GM19193 (cell line): ENCODE data around the gene NOSIP.

Experiments
- POLR2A ChIP-seq: IDR thresholded peaks from 4 replicates; pipeline ENCODE4 v1.6.1; 2011; ENCODE audit not compliant: insufficient read depth, insufficient read length; ENCODE audit errors: extremely low read depth

Gene NOSIP, protein sequence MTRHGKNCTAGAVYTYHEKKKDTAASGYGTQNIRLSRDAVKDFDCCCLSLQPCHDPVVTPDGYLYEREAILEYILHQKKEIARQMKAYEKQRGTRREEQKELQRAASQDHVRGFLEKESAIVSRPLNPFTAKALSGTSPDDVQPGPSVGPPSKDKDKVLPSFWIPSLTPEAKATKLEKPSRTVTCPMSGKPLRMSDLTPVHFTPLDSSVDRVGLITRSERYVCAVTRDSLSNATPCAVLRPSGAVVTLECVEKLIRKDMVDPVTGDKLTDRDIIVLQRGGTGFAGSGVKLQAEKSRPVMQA

DNA sequence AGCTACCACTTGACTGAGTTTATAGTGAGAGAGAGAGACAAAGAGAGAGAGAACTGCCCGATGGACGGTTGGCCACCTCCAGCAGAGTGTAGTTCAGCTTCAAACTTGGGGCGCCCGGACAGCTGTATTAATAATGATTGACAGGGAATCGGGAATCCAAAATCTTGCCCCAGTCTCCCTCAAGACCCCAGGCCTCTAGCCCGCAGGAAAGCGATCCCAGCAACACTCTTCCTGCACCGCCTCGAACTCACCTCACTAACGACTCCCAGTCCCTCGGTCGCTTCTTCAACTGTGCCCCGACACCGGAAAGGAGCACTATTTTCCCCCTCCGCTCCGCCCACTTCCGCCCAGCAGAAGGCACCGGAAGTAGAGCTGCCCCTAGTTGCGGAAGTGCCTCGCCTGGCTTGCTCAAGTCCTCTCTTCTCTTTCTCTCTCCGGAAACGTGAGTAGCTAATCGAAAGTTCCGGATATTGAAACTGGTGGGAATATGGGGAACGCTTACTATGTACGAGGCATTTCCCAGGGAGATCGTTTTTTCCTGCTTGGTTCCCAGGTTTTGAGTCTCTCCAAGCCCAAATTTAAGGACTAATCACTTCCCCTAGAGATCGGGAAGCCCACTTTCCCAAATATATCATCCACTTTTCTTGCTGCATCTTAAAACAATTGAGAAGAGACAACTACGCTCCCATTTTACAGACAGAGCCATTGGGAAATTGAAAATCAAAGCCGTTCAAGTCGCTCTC, at the start of gene NOSIP:
TSS of gene NOSIP (minus strand) at position 293 of the 743 bp plus-strand sequence. CDS start 19,865 bp downstream, outside the sequence.
- peak; percentile 99 for TF ChIP-seq POLR2A

DNA sequence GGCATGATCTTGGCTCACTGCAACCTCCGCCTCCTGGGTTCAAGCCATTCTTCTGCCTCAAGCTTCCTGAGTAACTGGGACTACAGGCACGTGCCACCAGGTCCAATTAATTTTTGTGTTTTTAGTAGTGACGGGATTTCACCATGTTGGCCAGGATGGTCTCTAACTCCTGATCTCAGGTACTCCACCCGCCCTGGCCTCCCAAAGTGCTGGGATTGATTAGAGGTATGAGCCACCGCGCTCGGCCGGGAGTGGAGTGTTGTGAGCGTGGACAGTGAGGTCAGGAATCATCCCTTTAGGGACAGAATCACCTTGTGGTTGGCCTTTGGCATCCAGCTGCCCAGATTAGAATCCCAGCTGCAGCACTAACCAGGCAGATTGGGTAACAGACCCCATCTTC, 49.3 kb upstream of the NOSIP start:
- TF ChIP-seq POLR2A = no peak

DNA sequence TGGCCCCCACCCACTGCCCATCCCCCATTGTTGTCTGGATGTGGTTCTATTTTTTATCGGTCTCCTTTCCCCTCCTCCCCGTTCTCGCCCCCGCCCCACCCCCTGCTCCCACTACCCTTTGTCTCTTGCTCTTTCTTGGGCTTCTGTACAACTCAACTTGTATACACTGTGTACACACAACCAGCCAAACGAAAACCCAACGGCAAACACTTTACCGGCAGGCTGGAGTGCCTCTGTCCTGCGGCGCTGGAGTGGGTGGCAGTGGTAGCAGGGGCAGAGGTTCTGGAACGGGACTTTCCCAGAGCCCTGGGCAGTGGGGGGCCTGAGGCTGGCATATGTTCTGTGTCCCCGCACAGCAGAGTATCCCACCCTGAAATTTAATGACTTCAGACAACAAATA, 45.9 kb upstream of the NOSIP start:
- TF ChIP-seq POLR2A = no peak

DNA sequence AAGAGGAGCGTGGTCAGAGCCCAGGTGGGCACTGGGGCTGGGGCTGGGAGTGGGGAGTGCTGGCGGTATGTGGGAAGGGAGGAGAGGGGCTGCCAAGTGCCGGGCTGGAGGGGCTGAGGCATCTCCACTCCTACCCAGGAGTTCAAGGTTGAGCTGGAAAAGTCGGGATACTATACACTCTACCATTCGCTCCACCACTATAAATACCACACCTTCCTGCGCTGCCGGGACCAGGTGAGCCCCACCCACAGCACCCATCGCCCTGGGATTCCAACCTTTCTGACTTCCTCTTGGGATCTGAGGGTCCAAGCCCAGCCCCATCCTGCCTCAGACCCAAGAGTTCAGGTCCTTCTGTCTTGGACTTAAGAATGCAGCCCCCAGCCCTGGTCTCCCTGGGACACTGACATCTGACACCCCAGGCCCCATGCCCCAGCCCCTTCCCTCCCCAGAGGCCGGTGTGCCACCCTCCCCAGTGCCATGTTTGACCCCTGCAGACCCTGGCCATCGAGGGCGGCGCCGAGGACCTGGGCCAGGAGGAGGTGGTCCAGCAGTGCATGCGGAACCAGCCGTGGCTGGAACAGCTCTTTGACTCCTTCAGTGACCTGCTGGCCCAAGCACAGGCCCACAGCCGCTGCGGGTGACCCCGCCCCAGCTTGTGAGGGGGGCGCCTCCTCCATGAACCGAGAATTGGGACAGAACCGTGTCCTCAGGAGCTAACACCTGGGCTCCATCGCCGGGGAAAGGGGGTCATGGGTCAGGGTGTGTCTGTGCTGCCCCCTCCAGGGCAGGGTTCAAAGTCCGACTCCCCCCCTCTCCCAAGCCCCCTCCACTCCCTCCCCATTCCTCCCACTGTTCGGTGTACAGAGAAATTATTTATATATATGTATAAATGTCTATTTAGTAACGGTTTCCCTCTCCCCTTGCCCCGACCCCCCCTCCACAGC, 44.9 kb upstream of the NOSIP start:
- TF ChIP-seq POLR2A = no peak

DNA sequence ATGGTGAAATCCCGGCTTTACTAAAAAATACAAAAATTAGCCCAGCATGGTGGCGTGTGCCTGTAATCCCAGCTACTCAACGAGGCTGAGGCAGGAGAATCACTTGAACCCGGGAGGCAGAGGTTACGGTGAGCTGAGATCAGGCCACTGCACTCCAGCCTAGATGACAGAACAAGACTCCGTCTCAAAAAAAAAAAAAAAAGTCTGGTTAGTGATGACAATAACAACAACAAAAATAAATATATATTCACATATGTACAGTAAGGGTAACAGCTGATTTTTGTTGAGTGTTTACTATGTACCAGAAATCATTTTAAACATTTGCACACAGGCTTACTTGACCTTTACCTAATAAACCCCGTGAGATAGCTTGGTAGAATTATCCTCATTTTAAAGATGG, 36.6 kb upstream of the NOSIP start:
- no peak for TF ChIP-seq POLR2A

DNA sequence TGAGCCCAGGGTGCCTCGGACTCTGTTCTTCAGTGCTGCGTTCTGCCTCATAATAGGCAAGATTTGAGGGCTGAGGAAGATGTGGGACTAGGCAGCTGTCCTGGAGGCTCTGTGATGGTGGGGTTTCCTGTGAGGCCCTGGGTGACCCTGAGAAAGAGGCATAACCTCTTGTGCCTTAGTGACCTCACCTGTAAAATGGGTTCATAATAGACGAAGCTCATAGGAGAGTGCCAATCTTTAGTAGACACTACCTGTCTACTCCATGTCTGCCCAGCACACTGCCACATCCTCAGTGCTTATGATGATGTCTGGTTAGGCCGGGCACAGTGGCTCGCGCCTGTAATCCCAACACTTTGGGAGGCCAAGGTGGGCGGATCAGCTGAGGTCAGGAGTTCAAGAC, 36.2 kb upstream of the NOSIP start:
- TF ChIP-seq POLR2A = no peak

DNA sequence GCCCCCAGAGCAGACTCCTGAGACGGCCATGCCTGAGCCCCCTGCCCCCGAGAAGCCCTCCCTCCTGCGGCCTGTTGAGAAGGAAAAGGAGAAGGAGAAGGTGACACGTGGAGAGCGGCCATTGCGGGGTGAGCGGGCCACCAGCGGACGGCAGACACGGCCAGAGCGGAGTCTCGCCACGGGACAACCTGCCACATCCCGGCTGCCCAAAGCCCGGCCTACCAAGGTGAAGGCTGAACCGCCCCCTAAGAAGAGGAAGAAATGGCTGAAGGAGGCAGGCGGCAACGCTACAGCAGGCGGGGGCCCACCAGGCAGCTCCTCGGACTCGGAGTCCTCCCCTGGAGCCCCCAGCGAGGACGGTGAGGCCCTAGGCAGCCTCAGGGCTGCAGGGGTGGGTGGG, 35.5 kb upstream of the NOSIP start:
- TF ChIP-seq POLR2A = no peak

DNA sequence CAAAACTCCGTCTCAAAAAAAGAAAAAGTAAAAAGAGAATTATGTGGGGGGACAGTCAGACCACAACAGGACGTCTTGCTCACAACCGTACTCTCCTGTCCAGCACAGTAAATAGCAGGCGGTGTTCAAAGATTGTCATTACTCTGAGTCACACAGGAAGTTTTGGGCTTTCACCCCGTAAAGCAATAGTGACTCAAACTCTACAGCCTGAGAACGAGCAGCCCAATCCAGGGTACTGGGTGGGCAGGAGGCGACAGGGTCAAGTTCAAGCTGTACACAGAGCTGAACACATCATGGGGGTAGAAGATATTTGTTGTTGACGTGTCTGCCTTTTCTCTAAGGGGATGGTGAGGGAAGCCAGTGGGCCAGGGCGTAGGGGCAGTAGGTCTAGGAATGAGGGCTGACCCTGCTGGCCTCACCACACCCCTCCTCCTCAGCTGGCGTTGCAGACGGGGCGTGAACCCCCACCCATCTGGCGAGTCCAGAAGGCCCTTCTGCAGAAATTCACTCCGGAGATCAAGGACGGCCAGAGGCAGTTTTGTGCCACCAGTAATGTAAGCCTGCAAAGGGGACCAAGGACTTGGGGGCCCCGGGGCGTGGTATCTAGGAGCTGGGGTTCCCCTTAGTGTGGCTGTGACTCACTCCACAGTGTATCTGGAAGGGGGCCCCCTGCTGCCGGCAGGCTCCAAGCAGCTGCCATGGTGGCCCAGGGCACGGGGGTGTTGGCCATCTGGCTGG, 33.9 kb upstream of the NOSIP start:
- no peak for TF ChIP-seq POLR2A

DNA sequence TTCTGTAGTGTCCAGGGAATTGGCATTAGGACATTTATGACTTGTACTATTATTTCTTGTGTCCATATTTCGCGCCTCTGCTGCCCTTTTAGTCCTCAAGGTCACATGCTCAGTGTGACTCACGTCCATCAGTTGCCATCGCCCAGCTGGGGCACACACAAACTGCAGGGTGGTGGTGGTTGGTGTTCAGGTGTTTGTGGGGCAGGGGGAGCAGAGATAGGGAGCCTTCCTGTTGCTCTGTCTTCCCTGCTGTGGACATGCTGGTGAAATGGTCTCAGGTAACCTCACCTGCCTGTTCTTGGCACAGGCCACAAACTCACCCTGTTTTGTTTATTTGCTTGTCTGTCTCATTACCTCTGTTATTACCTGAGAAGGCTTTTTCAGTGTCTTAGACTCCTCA, 33.0 kb upstream of the NOSIP start:
- no peak for TF ChIP-seq POLR2A

DNA sequence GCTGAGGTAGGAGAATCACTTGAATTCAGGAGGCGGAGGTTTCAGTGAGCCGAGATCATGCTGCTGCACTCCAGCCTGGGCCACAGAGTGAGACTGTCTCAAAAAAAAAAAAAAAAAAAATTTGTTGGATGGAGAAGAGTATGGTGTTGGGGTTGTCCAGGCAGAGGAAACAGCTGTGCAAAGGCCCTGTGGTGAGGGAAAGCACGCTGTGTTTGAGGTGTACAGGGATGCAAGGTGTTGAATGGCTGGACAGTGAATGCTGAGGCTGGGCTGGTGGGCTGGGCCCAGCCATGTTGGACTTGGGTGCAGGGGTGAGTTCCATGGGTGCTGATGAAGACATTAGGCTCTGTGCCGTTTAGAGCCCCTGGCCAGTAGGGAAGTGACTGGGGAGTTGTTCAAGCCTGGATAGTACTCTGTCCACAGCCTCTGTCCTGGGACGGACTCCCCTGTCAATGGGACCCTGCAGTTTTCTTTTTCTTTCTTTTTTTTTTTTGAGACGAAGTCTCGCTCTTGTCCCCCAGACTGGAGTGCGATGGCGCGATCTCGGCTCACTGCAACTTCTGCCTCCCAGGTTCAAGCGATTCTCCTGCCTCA, 29.2 kb upstream of the NOSIP start:
- no peak for TF ChIP-seq POLR2A

DNA sequence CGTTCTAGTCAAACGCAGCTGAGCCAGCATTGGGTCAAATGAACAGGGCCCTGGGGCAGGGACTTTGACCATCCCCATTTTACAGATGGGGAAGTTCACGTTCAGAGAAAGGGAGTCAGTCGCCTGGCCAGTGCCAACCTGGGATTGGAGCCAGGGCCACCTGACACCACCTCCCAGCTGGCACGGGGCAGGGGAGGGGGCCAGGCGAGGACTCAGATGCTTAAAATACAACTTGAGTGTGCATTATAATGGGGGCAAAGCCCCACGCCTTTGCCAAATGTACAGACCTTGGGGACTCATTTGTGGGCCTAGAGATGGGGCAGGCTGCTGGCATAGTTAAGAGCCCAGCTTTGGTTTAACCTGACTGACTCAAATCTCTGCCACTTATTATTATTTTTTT, 25.2 kb upstream of the NOSIP start:
- TF ChIP-seq POLR2A = no peak

DNA sequence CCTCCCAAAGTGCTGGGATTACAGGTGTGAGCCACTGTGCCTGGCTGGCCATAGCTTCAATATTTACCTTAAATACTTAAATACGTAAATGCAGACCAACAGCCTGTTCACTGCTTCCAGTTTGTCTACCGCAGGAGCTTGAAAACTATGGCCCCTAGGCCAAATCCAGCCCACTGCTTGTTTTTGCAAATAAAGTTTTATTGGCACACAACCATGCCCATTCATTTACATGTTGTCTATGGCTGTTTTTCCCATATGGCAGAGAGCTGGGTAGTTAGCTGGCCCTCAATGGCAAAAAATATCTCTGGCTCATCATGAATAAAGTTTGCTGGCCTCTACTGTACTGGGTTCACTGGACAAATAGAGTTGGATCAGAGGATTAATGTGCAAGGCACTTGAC, 22.4 kb upstream of the NOSIP start:
- TF ChIP-seq POLR2A = no peak

DNA sequence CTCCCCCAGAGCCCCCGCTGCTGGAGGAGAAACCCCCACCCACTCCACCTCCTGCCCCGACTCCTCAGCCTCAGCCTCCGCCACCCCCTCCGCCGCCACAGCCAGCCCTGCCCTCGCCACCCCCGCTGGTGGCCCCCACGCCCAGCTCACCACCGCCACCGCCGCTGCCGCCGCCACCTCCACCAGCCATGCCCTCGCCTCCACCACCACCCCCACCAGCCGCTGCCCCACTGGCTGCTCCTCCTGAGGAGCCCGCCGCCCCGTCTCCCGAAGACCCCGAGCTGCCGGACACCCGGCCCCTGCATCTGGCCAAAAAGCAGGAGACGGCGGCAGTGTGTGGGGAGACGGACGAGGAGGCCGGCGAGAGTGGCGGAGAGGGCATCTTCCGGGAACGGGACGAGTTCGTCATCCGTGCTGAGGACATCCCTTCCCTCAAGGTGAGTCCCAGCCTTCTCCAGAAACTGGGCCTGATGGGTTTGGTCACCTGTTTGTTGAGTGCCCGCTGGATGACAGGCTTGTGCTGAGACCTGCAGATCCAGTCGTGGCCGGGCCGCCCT, 21.2 kb upstream of the NOSIP start:
- TF ChIP-seq POLR2A = no peak

DNA sequence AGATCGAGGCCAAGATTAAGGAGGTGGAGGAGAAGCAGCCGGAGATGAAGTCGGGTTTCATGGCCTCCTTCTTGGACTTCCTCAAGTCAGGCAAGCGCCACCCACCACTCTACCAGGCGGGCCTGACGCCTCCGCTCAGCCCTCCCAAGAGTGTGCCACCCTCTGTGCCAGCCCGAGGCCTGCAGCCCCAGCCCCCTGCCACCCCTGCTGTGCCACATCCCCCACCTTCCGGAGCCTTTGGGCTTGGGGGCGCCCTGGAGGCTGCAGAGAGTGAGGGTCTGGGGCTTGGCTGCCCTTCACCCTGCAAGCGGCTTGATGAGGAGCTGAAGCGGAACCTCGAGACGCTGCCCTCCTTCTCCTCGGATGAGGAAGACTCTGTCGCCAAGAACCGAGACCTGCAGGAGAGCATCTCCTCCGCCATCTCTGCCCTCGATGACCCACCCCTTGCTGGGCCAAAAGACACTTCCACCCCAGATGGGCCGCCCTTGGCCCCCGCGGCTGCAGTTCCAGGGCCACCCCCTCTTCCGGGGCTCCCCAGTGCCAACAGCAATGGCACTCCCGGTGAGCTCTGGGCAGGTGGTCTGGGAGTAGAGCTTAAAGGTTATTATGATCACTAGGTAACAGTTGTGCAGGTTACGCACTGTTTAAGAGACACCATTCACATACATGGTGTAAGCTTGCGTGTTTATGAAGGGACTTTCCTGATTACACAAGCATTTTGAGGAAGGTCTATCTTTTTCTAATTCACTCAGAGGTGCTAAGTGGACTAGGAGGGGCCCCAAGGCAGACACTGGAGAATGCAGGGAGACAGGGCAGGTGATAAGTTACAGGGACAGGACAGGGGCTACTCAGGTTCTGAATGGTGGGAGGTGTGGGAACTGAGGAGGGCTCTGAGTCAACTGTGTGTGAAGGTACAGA, 19.3 kb upstream of the NOSIP start:
- TF ChIP-seq POLR2A = no peak

DNA sequence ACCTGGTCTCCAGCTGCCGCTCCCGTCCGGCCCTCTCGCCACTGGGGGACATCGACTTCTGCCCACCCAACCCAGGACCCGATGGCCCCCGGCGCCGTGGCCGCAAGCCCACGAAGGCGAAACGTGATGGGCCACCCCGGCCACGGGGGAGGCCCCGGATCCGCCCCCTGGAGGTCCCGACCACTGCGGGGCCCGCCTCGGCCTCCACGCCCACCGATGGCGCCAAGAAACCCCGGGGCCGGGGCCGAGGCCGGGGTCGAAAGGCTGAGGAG, 17.3 kb upstream of the NOSIP start:
- TF ChIP-seq POLR2A = no peak
